NCI-H2196 (cell line): Measurements from ENCODE around the gene SYNJ2.

Experiments used
- DNase-seq: peaks from one replicate; lab custom pipeline; 2025; ENCODE audit not compliant: unreplicated experiment; lab: John Stamatoyannopoulos, UW

SYNJ2 gene

GRCh38 chr6:157997893-157998608 is 16.4 kb downstream of the SYNJ2 start:
- no peak for DNase-seq

- no peak for DNase-seq
Measured at GRCh38 chr6:157998707-157999167, 17.1 kb downstream of the SYNJ2 start.

- no peak for DNase-seq
Measured at GRCh38 chr6:157999168-158000051, 17.7 kb downstream of the SYNJ2 start.

GRCh38 chr6:158000530-158001307 is 19.1 kb downstream of the SYNJ2 start:
- no peak for DNase-seq

- DNase-seq = no peak
Measured at GRCh38 chr6:158002249-158002950, 20.7 kb downstream of the SYNJ2 start.

- no peak for DNase-seq
Measured at GRCh38 chr6:158002951-158003853, 21.5 kb downstream of the SYNJ2 start.

- no peak for DNase-seq
Measured at GRCh38 chr6:158003910-158004700, 22.4 kb downstream of the SYNJ2 start.

GRCh38 chr6:158004701-158005095 is 23.0 kb downstream of the SYNJ2 start:
- no peak for DNase-seq

GRCh38 chr6:158005626-158006180 is 24.0 kb downstream of the SYNJ2 start:
- DNase-seq = no peak

GRCh38 chr6:158006331-158006730 is 24.7 kb downstream of the SYNJ2 start:
- DNase-seq = no peak

GRCh38 chr6:158006821-158007570 is 25.3 kb downstream of the SYNJ2 start:
- DNase-seq = no peak

- no peak for DNase-seq
Measured at GRCh38 chr6:158008864-158009113, 27.1 kb downstream of the SYNJ2 start.

GRCh38 chr6:158009114-158009891 is 27.6 kb downstream of the SYNJ2 start:
- peak; percentile 45 for DNase-seq

GRCh38 chr6:158009935-158010585 is 28.4 kb downstream of the SYNJ2 start:
- no peak for DNase-seq

- DNase-seq = no peak
Measured at GRCh38 chr6:158010591-158011477, 29.2 kb downstream of the SYNJ2 start.

- peak; percentile 22 for DNase-seq
Measured at GRCh38 chr6:158011478-158011920, 29.8 kb downstream of the SYNJ2 start.
